Heart left ventricle (tissue), 13 donors: ENCODE results near the gene LMAN1.

Experiments
- CTCF ChIP-seq, 12 donors: fragments of 200-600 bp; sonication (generic) in 4 of 12; IDR thresholded peaks; one replicate each; pipeline versions ENCODE4 v1.5.0 to v1.8.0; 2018 to 2022; ENCODE audit warnings: antibody characterized with exemption in 12 of 12, mild to moderate bottlenecking in 5 of 12
- POLR2A ChIP-seq, 2 donors: fragments of 450-650 bp; IDR thresholded peaks; one replicate each; pipeline ENCODE4 v1.6.1; 2017; ENCODE audit warnings: antibody characterized with exemption in 2 of 2, mild to moderate bottlenecking in 2 of 2, moderate library complexity in 2 of 2
- donor health status: ischemic (EF 13 %, LVEDD 7.1; RV severe dilation, severe dysfunction).
- donor health status: DM: no; HTN: yes; CAD: no.
- donor health status: DM: no; HTN: no; CAD: no.
- donor health status: ischemic (EF 25% LVEDD 6.9; RV normal size, moderate dysfunction).
- donor health status: ischemic (EF 25% LVEDD 5.7; RV mildly dilated, moderate dysfunction).
- donor health status: ischemic (EF 35%, LVEDD 5.7; RV mildly dilated, moderate dysfunction).
- donor health status: nonischemic (EF 11% LVEDD 7.7; RV severe dilation, severe dysfunction).
- donor health status: DM: yes; HTN: yes; CAD: no.
- donor health status: PGD.
- donor health status: ischemic (EF 29% LVEDD 5.4; RV normal size, mild dysfunction).
- donor health status: nonischemic (EF 23%, LVEDD 6.1; RV moderate dilation, normal function).

DNA sequence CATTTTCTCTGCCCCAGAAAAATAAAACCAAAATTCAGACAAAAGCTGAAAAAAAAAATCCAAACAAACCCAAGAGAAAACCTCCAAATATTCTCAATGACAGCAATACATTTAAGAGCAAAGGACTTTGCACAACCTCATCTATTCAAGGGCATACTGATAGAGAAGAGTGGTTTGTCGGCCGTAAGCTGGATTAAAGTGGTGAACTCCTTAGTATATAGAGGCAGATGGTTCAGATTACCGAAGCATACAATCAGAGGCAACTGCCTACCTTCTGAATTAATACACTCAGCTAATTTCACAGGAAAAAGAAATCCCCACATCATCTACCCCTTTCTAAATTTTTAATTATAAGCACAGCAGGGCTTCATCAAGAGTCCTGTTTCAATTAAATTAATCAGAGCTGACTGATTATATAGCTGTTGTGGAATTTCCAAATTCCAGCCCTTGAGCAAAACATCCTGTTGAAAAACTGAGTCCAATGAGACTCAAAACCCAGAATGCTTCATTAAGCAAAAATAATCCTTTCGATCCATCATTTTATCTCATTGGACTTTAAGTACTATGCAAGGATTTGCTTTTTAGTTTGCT is 40.5 kb downstream of the LMAN1 start, which contains the start of gene CPLX4:
- TF ChIP-seq CTCF (IDR thresholded peaks at IDR 0.05) = no peak
- no peak for TF ChIP-seq POLR2A (IDR thresholded peaks at IDR 0.05)
